Measurements from ENCODE around the gene GSG1L.

Gene GSG1L

DNA sequence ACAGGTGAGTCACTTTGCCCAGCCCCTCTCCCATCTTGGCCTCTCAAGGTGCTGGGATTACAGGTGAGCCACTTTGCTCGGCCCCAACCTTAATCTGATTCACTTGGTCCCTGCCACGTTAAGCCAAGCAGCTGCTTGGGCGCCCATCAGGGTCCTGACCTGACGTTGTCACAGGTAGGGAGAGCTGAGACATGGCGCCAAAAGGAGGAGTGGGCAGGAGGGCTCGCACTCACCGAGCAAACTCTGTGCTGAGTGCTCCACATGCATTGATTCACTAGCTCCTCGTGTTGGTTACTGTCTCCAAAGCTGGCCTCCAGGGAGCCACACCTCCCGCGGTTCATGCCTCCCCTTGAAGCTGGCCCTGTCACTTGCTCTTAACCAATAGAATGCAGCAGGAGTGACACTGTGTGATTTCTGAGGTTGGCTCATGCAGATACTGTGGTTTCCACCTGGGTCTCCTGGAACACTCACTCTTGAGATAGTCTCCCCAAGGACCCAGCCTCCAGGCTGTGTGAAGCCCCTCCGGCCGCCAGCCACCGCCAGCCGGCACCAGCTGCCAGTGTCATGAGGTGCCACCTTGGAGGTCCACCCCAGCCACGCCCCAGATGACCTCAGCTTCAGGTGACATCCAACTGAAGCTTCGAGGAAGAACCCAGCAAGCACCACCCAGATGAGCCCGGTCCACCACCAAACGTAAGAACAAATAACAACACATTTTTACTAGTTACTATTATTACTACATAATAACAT is 223.0 kb downstream of the GSG1L start:
- no peak for DNase-seq

DNA sequence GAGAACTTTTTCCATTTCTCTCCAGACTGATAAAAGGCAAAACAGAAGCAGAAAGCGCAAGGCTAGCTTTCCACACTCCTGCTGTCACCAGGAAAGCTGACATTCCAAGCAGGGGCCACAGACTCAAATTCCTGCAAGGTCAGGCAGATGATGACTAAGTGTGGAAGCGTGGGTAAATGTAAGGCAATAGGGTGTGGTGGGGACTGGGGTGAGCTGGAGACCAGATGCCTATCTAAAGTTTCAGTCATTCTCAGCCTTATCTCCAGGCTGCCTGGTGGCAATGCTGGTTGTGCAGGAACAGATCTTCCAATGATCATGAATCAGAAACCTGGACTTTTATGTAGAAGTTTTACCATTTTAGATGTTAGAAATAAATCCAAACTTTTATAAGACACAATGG is 224.1 kb downstream of the GSG1L start:
- DNase-seq = no peak

DNA sequence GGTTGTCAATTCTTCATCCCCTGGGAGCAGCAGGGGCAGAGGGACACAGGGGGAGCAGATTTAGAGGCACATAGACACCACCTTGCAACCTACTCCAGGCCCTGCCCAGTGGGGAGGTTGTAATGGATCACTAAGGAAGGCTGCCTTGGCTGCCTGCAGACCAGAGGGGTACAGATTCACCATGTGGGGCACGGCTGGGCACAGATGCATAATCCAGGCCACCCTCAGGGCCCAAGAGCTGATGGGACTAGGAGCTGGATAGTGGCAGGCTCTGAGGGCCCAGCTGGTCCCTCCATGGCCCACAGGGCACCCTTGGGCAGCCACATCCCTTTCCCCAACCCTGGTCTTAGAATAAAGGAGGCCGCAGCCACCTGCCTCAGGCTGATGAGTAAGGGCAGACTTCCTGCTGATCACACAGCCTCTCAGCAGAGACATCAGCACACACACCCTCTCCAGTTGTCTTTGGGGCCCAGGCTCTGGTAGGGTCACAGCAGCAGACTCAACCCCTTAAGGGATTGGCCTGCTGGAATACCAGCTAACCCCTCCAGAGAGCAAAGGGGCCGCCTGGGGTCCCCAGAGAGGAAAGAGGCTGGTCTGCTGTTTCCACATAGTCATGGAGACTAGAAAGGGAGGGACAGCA is 224.9 kb downstream of the GSG1L start:
- no peak for DNase-seq

DNA sequence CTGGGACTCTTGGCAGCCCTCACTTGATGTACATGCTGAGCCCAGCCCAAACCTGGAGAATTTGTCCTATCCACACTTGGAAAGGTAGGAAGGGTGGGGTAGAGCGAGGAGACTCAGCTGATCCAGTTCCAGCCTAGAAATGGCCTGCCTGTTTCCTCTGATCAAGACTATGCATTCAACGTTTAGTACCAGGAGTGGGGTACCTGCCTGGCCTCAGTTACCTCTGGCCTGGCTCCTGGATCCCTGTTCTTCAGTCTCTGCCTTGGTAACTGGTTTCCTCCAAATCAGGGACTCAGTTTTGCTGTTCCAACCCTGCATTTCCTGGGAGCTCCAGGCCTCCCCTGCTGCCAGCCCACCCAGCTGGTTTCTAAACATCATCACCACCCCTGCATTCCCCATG is 233.5 kb downstream of the GSG1L start:
- DNase-seq = no peak

DNA sequence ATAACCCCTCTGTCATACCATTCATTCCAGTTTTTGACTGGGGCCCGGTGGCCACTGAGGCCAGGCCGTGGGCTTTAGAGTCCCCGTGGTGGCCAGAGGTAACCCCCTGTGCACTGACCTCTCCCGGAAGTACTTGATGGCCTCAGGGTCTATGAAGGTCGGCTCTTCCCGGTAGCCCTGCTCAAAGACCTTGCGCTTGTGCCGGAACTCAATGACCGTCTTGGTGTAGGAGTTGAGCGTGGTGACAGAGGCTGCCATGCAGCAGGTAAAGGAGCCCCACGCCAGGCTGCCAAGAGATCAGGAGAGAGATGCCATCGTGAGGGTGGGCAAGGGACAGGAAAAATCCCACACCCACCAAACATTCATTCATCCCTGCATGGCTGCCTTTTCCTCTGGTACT is 234.8 kb downstream of the GSG1L start:
- no peak for DNase-seq

DNA sequence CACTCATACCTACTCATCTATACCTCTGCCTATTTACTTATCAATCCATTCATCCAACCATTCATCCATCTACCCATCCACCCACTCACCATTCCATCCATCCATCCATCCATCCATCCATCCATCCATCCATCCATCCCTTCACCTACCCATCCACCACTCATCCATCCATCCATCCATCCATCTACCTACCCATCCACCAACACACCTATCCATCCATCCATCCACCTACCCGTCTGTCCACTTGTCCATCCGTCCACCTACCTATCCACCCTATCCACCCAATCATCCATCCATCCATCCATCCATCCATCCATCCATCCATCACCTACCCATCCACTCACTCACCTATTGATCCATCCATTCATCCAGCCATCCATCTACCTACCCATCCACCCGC is 235.7 kb downstream of the GSG1L start:
- DNase-seq = no peak

DNA sequence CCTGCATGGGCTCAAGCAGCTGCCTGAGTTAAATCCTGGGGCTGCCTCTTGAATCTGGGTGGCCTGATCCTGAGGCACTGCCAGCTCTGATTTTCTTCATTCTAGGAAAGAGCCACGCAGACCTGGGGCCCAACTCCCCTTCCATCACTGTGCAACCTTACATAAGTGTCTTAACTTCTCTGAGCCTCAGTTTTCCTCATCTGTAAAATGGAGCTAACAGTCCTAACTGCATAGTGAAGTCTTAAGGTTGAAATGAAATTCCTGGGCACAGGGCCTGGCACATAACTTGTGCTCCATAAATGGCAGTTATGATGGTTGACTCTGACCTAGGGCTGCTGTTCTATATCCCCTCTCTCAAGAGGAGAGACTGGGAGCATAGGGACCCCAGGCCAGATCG is 236.6 kb downstream of the GSG1L start:
- no peak for DNase-seq

DNA sequence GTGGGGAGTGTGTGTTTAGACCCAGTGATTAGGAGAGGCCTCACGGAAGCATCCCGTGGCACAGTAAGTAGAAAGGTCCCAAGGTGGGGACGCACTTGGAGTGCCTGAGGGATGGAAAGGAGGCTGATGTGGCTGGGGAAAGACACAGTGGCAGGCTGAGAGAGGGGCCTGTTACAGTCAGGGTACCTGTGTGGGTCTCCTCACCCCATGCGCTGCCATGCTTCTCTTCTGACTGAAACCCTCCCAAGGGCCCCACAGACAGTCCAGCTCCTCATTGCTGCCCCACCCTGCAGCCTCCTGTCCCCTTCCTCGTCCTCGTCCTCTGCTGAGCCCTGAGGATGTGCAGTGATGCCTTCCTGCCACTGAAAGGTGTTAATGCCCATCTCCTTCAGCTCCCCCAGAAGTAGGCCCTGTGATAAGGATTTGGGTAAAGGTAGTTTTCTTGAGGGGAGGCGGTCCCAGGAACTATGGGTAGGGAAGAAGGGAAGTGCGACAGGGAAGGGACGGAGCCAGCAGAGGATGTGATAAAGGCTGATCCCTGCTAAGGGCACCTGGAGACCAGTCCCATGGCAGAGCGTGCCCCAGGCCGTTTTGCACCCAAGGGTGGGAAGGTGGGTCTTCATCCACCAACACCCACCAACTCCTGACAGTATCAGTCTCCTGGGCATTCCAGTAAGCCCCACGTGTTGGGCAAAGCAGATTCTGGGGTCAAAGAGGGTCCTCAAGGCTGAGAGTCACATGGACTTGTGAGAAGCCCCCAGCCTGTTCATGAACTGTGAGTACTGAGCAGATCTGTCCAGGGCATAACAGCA is 237.2 kb downstream of the GSG1L start:
- no peak for DNase-seq

DNA sequence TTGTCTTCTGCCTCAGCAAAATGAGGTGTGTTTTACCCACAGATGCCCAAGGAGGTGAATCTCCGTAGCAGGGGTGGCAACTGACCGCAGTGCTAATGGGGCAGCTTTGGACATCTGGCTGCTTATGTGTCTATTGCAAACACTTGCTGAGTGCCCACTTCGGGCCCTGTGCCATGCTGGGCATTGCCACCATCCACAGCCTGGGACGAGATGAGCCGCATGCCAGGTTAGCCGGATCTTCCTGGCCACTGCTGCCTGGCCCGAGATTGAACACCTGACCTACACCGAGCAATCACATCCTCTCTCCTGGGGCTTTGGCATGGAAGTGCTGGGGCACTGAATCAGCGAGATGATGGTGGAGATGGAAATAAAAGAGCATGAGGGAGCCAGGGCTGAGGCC is 238.7 kb downstream of the GSG1L start:
- DNase-seq = no peak

DNA sequence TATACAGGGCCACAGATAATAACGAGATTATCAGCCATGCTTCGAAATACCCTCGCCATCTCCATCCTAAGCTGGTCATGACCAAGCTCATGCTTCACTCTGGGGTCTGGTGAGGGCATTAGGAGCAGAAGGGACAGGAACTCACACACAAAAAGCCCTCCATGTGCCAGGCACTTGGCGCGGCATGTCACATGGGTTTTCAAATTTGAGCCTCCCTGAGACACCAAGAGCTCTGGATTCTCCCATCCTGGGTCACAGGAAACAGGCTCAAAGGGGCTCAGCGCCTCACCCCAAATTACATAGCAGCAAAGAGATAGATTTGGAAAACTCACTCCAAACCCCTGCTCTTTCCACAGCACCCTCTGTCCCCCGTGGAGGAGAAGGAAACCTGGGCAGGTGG is 239.5 kb downstream of the GSG1L start:
- no peak for DNase-seq

DNA sequence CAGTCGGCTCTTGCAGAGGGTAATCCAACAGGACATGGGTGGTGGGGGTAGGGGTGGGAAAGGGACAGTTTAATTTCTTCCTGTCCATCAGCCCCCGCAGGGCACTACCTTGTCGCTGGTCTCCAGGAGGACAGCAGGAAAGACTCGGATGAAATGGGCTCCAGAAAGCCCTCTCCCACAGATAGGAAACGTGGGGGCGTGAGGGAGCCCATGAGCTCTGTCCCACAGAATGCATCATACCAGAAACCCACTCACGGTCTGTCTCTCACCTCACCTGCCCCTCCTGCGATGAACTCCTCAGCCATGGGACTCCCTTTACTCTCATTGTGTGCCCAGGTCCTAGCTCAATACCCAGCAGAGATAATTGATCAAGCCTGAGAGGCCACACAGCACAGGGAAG is 240.1 kb downstream of the GSG1L start:
- DNase-seq = no peak

DNA sequence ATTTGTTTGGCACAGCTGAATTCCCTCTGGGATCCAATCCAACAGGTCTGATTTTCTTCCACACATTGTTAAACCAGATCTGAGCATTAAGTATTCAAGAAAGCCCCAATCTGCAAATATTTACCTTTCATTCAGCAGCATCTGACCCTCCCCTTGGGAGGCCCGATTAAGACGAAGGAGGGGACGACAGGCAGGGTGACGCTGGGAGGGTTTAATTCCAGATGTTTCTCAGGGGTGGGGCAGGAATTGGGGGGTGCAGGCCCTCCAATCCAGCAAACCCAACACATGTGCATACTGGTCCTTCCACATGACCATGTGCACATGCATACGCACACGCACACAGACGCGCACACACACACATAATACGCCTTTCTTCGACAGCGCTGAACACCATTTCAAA is 240.5 kb downstream of the GSG1L start:
- DNase-seq = no peak

DNA sequence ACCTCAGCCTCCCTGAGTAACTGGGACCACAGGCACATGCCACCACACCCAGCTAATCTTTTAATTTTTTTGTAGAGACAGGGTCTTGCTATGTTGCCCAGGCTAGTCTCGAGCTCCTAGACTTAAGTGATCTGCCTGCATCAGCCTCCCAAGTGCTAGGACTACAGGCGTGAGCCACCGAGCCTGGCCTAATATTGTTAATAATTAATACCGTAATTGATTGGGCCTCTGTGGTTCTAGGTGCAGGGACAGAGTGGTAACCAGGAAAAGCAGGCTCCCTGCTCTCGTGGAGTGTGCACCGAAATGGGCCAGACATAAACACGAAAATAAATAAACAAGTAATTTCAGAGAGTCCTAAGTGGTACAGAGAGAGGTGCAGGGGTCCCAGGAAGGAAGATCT is 241.0 kb downstream of the GSG1L start:
- no peak for DNase-seq

DNA sequence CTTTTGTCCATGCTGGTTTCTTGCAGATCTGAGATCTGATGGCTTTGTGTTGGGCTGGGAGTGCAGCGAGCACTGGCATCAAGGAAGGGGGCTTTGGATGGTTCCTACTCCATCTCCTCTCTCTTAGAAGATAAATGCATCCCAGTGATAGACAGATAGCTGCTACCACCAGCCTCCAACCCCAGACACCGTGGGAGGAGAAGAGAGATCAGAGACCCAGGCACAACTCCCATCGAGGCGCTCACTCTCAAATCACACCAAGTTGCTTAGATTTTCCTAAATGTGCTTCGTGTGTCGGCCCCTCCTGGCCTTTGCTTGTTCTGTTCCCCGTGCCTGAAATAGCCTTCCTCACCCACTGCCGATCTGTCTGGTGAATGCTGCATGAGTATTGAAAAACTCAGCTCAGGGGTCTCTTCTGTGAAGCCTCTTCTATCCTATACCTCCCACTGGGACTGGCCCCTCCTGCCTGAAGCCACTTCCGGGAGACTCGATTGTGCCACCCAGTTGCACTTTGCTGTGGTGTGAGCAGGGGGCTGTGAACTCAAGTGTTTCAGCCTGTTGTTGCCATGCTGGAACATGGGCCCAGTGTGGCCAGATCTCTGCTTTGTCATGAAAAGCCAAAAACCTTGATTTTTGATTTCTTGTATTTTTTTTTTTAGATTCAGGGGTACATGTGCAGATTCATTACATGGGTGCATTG is 242.7 kb downstream of the GSG1L start:
- no peak for DNase-seq

DNA sequence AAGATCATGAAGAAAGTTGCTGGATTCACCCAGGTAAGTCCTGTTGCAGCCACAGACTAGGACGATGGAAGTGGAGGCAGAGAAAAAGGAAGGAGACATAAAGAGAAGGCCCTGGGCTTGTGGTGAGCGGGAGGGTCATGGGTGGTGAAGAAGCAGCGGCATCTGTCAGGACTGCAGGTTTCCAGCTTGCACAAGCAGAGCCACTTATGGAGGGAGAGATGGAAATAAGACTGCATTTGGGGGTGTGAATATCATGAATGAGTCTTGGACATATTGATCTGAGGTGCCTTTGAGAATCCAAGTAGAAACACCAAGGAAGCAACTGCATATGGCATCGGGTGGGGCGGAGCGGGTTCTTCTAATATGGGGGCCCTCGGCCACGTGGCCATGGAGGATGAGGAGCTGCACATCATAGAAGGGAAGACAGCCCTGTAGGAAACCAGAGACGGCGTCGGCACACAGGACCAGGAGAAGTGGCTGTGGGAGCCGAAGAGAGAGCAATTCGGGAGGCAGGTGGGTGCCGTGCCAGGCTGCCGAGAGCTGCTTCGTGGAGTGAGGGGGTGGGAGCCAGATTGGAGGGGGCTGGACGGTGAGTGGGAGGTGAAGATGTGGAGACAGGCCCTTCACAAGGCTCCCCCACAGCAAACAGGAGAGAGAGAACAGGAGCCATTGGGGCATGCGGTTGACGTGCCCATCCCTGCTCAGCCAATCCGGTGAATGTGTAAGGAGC is 243.5 kb downstream of the GSG1L start:
- DNase-seq = no peak

DNA sequence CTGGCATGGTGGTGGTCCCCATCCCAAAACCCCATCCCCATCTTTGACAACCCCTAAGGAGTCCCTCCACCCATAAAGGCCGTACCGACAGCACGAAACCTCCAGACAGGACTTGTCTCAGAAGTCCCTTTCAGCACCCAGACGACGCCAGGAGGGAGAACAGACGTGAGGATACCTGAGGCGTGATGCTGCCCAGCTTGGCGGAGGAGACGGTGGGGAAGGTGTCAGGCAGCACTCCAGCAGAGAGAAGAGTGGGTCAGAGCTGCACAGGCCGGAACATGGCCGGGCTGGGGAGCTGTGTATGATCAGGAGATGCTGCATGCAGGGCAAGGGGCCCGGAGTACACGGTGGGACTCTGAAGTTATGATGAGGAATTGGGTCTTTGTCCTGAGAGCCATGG is 244.2 kb downstream of the GSG1L start:
- DNase-seq = no peak

DNA sequence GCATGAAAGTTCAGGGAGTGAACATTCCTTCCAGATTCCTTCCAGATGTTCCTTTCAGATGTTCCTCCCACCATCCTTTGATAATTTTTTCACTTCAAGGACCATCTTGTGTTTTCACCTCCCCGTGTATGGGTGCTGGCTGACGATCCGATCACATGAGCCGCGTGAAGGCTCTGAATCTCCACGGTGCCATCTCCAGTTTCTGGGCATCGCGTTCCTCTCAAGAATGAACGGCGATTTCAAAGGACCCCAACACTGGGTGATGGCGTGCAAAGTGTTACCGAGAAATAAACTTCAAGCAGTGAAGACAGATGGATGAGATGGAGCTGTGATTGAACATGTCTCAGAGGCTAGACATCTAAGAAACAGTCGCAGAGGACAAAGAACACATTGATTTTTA is 245.3 kb downstream of the GSG1L start:
- no peak for DNase-seq

DNA sequence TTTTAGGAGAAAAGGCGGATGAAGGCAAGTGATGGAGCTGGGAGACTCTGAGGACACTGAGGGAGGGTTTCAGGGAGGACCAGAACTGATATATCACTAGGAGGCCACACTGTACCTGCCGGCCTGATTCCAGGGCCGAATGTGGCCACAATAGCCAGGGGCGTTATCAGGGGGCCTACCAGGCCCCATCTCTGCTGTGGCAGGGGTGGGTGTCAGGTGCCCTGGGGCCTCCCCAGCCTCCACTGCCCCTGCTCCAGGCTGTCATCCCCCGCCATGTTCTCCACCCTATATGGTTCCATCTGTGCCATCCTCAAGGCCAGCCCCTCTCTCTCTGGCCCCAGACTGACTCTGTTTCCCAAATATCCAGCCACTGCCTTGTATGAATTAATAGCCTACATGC is 246.5 kb downstream of the GSG1L start:
- DNase-seq = no peak

DNA sequence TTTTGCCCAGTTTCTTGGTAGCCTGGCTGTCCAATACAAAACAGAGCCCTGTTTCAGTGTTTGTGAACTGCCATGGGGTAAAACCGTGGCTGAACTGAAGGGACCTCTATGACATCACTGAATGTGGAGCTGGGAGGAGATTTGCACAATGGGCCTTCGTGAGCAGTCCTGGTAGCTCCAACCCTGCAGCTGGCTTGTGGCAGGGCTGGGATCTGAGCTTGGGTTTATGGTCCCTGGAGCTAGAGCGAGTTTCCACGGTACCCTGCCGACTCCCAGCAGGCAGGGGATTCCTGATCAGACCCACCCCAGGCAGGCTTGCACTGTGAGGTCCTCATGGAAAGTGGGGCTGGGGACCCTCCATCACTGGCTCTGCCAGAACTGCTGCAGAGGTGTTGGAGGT is 247.0 kb downstream of the GSG1L start:
- DNase-seq = no peak

DNA sequence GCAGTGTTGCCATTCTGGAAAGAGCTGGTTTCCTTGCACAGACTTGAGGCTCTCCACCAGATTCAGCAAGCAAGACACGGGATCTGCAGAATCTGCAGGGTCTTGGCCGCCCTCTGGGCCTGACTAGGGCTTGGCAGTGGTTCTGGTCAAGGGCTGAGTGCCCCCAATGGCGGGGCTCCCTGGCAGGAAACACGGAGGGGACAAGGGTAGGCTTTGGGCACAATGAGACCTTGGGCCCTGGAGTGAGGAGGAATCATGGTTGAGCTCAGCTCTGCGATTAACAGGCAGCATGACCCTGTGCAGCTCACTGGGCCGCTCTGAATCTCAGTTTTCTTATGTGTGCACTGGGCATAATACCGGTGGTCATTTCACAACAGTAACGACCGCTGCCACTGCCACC is 249.9 kb downstream of the GSG1L start:
- no peak for DNase-seq

DNA sequence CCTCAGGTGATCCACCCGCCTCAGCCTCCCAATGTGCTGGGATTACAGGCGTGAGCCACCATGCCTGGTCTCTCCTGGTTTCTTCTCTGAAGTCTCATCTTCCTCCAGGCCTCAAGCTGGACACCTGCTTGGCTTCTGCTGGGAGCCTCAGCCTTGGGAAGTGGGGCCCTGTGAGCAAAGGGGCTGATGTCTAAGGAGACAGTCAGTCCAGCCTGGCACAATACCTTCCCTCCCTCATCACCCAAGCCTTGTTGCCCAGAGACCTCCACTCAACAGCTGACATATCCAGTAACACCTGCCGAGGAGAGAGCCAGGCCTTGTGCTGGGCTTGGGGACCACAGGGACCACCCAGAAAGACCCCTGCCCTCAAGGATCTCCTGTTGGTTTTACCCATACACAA is 251.6 kb downstream of the GSG1L start:
- DNase-seq = no peak

DNA sequence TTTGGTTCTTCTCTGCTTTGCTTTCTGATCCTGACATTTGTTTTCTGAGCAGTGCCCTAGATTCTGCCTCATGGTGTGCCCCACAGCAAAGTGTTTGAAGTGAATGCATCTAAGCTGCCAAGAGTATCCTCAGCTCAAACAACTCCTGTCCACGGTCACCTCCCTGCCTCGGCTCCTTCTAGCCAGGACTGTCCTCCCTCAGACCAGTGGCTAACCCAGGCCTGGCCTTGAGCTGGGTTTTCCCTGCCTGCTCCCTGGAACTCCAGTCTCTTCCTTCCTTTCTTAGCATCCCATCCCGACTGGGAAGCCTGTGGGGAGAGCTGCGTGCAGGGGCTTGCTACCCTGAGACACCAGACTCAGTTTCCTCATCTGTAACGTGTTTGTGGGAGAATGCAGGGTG is 256.5 kb downstream of the GSG1L start:
- DNase-seq = no peak

DNA sequence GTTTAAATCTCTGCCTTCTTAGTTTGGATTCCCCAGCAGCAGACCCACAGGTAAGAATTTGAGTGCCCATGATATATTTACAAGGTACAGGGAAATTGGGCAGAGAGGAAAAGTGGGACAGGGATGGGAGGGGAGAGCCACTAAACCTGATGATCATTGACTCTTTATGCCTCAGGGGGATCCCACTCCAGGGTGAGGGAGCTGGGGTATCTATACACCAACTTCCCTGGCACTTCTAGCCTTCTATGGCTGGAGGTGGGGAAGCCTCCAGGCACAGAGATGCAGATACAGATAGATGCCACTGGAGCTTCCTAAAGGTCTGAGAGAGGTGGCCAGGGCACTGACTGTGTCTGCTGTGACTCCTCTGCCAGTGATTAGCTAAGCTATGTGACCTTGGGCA is 257.1 kb downstream of the GSG1L start:
- DNase-seq = no peak

All from NCI-H2081 treated with DMSO at 0.1 percent for 48 hours (cell line).